Body of pancreas (tissue), 4 donors: ENCODE data around the gene PTCD1. TPM values are rescaled to one million over a fixed set of nuclear protein-coding genes. Genes with fewer than 3 reads are reported as not detected.

Source experiments
- ATAC-seq: fragments of 150-250 bp; one replicate; pipeline ENCODE4 v1.9.1; 2016
- DNase-seq, 4 donors: peaks; one replicate each; pipeline ENCODE4 v3.0.0-alpha.2; 2019
- H3K27ac ChIP-seq, 4 donors: fragments of 200-600 bp; sonication (generic); 1 replicate in 3 of 4; 2 replicates in 1 of 4; pipeline versions ENCODE4 v1.5.1 to v1.6.1; 2016 to 2019; ENCODE audit warnings: mild to moderate bottlenecking in 1 of 4, mixed read lengths in 1 of 4, moderate library complexity in 1 of 4
- H3K27me3 ChIP-seq, 2 donors: fragments of 200-600 bp; sonication (generic); one replicate each; pipeline ENCODE4 v1.6.0; 2016; ENCODE audit warnings: mild to moderate bottlenecking in 1 of 2
- H3K36me3 ChIP-seq, 2 donors: fragments of 200-600 bp; sonication (generic); replicated peaks in 1 of 2; 2 replicates each; pipeline ENCODE4 v1.5.1; 2016; ENCODE audit warnings: low read depth in 2 of 2; ENCODE audit not compliant: insufficient read depth in 1 of 2
- H3K4me1 ChIP-seq: fragments of 200-600 bp; sonication (generic); one replicate; pipeline ENCODE4 v1.6.0; 2016
- H3K4me3 ChIP-seq, 2 donors: fragments of 200-600 bp; sonication (generic); 1 replicate in 1 of 2; 2 replicates in 1 of 2; pipeline ENCODE4 v1.5.1; 2016 to 2019
- H3K9me3 ChIP-seq, 3 donors: fragments of 200-600 bp; sonication (generic); 1 replicate in 2 of 3; 2 replicates in 1 of 3; pipeline ENCODE4 v1.5.1; 2016
- POLR2A ChIP-seq, 3 donors: fragments of 450-650 bp; IDR thresholded peaks; one replicate each; pipeline ENCODE4 v1.6.1; 2016; ENCODE audit warnings: antibody characterized with exemption in 3 of 3, mild to moderate bottlenecking in 2 of 3
- WGBS, 2 donors: methylation state at CpG; one replicate each; pipeline ENCODE4 v1.1.5; 2017; 5-methylcytosine and 5-hydroxymethylcytosine counted together
- intact Hi-C: fragments of 100-400 bp; cut with DNase I; formaldehyde crosslinking; loops from one replicate; pipeline ENCODE4 v1.15.1; 2023
- total RNA-seq, 2 donors: library from RNA; depleted of rRNA; stranded (reverse); fragments of >200 nt; gene quantifications; one replicate each; pipeline ENCODE4 v1.1.0, GENCODE V29; 2016
- TF ChIP-seq, protein P1 (sequence below), 7 experiments: fragments of 450-650 bp in 4 of 7; fragments of 200-600 bp in 3 of 7; sonication (generic) in 3 of 7; IDR thresholded peaks; one replicate each; pipeline ENCODE4 v1.5.1; 2016 to 2019; ENCODE audit warnings: antibody characterized with exemption in 7 of 7

PTCD1 gene
- total RNA-seq, 2 donors from 2014 or later: 1.6 to 3.4 TPM

DNA sequence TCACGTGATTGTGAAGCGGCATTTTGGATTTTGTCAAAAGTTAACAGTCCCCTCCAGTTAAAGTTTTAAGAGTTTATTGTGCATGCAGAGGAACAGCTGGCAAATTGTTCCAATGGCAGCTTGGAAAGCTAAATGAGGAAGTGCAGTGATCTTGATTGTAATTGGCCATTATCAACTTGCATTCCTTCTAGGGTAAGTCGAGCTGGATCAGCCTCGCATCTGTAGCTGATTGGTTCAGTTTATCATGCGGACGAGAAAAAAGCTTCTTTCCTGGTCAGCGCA is 34.7 kb upstream of the PTCD1 start:
- peak in 1 of 4 donors; percentile 34 for DNase-seq
- ATAC-seq: peak; percentile 18
- WGBS, 2 donors: 0% methylated on average over 7 of the region's 7 CpGs

DNA sequence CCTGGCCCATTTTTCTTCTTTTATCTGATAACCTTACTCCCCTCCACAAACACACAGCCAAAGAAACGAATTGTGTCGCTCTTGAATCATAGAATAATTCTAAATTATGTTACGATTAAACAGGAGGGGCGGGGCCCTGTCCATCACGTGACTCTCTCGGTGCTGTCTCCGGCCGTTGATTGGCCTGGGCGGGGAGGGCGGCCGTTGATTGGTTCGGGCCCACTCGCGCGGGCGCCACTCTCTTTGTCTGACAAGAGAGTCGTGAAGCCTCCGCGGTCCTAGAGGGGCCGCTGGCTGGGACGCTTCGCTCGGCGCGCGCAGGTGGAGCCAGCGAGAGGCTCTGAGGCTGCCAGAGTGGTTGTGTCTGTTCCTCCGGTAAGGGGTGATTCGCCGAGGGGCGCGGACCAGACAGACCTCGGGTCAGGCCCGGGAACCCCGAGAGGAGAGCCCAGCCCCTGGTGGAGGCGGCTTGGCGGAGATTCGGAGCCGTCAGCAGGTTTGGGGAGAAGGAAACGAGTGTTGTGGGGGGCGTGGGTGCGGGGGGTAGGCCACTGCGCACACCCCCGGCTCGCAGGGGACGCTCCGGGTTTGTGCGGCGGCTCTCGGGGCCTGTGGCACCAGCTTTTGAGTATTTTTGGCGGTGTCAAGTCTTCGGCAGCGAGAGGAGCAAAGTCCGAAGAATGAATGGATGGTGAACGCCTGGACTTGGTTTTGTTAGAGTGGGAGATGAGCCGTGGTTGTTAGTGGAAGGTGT is 34.1 kb upstream of the PTCD1 start, which contains the start of gene ZNF789:
Gene ZNF789, plus strand, starts transcription at position 330 of the 754 bp plus-strand sequence. CDS start 3,567 bp downstream, outside the sequence.
- DNase-seq: peak; percentile 97 to 99 (median 98)
- Histone ChIP-seq H3K27me3 (no peaks in the 10 kb centered on the region), H3K4me1 (peaks cover 24% of the 10 kb centered on the region), H3K4me3 (peak within 1 kb of the TSS; percentile 86 to 95), H3K9me3 (no peaks in the 10 kb centered on the region), H3K36me3 (no peaks in the 10 kb centered on the region), H3K27ac (peak within 1 kb of the TSS; percentile 66 to 94 (median 82))
- 0 to 2% methylated on average over 35 to 54 of the region's 56 CpGs for WGBS, 2 donors
- peak; percentile 99 for ATAC-seq
- intact Hi-C loops: no loop called here
- TF ChIP-seq, protein P1, sequence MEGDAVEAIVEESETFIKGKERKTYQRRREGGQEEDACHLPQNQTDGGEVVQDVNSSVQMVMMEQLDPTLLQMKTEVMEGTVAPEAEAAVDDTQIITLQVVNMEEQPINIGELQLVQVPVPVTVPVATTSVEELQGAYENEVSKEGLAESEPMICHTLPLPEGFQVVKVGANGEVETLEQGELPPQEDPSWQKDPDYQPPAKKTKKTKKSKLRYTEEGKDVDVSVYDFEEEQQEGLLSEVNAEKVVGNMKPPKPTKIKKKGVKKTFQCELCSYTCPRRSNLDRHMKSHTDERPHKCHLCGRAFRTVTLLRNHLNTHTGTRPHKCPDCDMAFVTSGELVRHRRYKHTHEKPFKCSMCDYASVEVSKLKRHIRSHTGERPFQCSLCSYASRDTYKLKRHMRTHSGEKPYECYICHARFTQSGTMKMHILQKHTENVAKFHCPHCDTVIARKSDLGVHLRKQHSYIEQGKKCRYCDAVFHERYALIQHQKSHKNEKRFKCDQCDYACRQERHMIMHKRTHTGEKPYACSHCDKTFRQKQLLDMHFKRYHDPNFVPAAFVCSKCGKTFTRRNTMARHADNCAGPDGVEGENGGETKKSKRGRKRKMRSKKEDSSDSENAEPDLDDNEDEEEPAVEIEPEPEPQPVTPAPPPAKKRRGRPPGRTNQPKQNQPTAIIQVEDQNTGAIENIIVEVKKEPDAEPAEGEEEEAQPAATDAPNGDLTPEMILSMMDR (IDR thresholded peaks at IDR 0.05): peak in 1 of 7 experiments; percentile 5
- TF ChIP-seq POLR2A (IDR thresholded peaks at IDR 0.05): peak; percentile 10 to 72 (median 72)

More for the DNA sequence above, 34.7 kb upstream of the PTCD1 start:
- peak overlapping the region in 3 of 4 donors; percentile 66 to 94 (median 89) for H3K27ac ChIP-seq
- H3K4me1 ChIP-seq: peaks cover 24% of the 10 kb centered on the region
- peak overlapping the region; percentile 86 to 95 for H3K4me3 ChIP-seq
- no peaks in the 10 kb centered on the region for H3K27me3 ChIP-seq
- intact Hi-C loops: no loop called here
- no peak for TF ChIP-seq POLR2A (IDR thresholded peaks at IDR 0.05)
- TF ChIP-seq, protein P1 (IDR thresholded peaks at IDR 0.05): no peak
- no peaks in the 10 kb centered on the region for H3K36me3 ChIP-seq
- H3K9me3 ChIP-seq: no peaks in the 10 kb centered on the region

DNA sequence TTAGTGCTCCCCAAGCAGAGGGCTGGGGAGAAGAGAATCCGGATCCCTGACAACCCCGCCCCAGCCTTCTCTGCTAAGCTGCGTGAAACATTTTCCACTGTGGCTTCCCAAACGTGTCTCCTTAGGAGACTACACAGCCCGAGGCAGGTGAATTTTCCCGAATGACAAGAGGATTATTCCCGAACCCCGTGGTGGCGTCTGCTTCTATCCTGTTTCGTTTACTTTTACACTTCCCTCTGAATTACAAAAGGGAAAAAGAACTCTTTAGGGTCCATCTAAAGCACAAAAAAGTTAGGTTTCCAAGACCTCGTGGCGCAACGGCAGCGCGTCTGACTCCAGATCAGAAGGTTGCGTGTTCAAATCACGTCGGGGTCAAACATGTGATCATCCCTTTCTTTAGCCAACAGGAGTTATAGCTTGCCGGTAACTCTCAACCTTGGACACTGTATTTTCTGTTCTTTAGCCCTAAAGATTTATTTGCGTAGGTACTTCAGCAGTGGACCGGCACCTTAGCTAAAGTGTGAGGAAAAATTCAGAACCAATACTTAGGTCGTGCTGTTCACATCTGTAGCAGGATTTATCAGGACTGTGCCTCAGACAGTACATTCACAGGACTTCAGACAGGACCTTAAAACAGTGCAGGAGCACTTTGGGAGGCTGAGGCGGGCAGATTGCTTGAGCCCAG is 30.9 kb upstream of the PTCD1 start:
- no peaks in the 10 kb centered on the region for H3K27me3 ChIP-seq
- WGBS, 2 donors: 30 to 31% methylated on average over 23 of the region's 23 CpGs
- H3K36me3 ChIP-seq: no peaks in the 10 kb centered on the region
- no peak for DNase-seq
- no peaks in the 10 kb centered on the region for H3K9me3 ChIP-seq
- no peak for ATAC-seq
- no peak for TF ChIP-seq POLR2A (IDR thresholded peaks at IDR 0.05)
- TF ChIP-seq, protein P1 (IDR thresholded peaks at IDR 0.05): no peak
- peaks cover 37% of the 10 kb centered on the region for H3K4me1 ChIP-seq
- H3K4me3 ChIP-seq: no peak overlapping the region
- peak overlapping the region in 1 of 4 donors; percentile 43 for H3K27ac ChIP-seq
- intact Hi-C loops: no loop called here

DNA sequence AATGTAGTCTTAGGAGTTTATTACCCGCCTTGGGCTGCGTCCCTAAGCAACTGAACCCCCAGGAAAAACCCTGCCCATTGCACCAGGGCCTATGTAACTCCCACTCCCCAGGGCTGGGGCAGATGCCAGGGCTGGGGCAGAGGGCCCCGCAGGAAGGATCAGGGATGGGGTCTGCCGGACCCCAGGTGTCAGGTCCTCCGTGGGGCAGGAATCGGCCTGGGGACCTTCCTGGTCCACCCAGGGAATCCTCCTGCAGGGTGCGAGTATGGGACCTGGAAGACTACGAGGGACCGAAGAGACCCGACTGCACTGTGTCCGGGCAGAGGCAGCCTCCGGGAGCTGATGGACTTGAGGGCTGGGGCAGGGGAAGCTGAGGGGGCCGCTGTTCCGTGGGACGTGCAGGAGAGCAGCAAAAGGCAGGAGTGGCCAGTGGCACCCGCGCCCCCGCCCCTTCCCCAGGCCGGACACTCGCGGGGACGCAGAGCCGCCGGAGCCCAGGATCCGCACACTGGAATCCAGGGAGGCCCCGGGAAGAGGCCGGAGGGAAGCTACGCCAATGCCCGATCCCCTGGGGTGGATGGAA is 29.8 kb upstream of the PTCD1 start:
- H3K27ac ChIP-seq: no peak overlapping the region
- ATAC-seq (no peak), DNase-seq (no peak)
- peaks cover 39% of the 10 kb centered on the region for H3K4me1 ChIP-seq
- H3K4me3 ChIP-seq: no peak overlapping the region
- WGBS, 2 donors: 88 to 93% methylated on average over 9 to 24 of the region's 29 CpGs
- H3K27me3 ChIP-seq: no peaks in the 10 kb centered on the region
- H3K36me3 ChIP-seq: no peaks in the 10 kb centered on the region
- intact Hi-C loops: no loop called here
- no peaks in the 10 kb centered on the region for H3K9me3 ChIP-seq
- TF ChIP-seq, protein P1 (IDR thresholded peaks at IDR 0.05): no peak
- no peak for TF ChIP-seq POLR2A (IDR thresholded peaks at IDR 0.05)
